Upper lobe of left lung (tissue), 6 donors: ENCODE measurements around the gene RAB11FIP2. TPM values are rescaled to one million over a fixed set of nuclear protein-coding genes. Genes with fewer than 3 reads are reported as not detected.

Source experiments
- ATAC-seq, 2 donors: fragments of 200-7000 bp; cut with Tn5 transposase; one replicate each; pipeline ENCODE4 v1.9.1; 2022; ENCODE audit warnings: mild to moderate bottlenecking in 2 of 2, moderate library complexity in 2 of 2; ENCODE audit not compliant: low FRiP score in 2 of 2
- DNase-seq, 2 donors: peaks; one replicate each; pipeline ENCODE4 v3.0.0-alpha.2; 2019 to 2020
- H3K27ac ChIP-seq, 4 donors: fragments of 200-600 bp; sonication (generic); one replicate each; pipeline ENCODE4 v1.5.1; 2016 to 2019
- H3K27me3 ChIP-seq, 4 donors: fragments of 200-600 bp; sonication (generic); one replicate each; pipeline ENCODE4 v1.5.1; 2017 to 2019
- H3K36me3 ChIP-seq, 4 donors: fragments of 200-600 bp; sonication (generic); one replicate each; pipeline ENCODE4 v1.5.1; 2016 to 2019
- H3K4me1 ChIP-seq, 4 donors: fragments of 200-600 bp; sonication (generic); one replicate each; pipeline ENCODE4 v1.5.1; 2018 to 2019
- H3K4me3 ChIP-seq, 4 donors: fragments of 200-600 bp; sonication (generic); one replicate each; pipeline ENCODE4 v1.5.1; 2017 to 2019; ENCODE audit warnings: mild to moderate bottlenecking in 2 of 4, moderate library complexity in 1 of 4
- H3K9me3 ChIP-seq, 4 donors: fragments of 200-600 bp; sonication (generic); one replicate each; pipeline ENCODE4 v1.5.1; 2018 to 2019
- EP300 ChIP-seq, 4 donors: sonication (generic); formaldehyde crosslinking; IDR thresholded peaks; one replicate each; pipeline ENCODE4 v1.5.1; 2017; ENCODE audit warnings: antibody characterized with exemption in 4 of 4, control low read depth in 2 of 4
- POLR2A ChIP-seq, 4 donors: fragments of 450-650 bp; IDR thresholded peaks; one replicate each; pipeline ENCODE4 v1.5.1; 2016 to 2017; ENCODE audit warnings: antibody characterized with exemption in 4 of 4, mild to moderate bottlenecking in 2 of 4
- POLR2AphosphoS5 ChIP-seq, 2 donors: sonication (generic); formaldehyde crosslinking; IDR thresholded peaks; one replicate each; pipeline ENCODE4 v1.5.1; 2017; ENCODE audit warnings: antibody characterized with exemption in 2 of 2
- WGBS, 2 donors: methylation state at CpG; one replicate each; pipeline ENCODE4 v1.1.5; 2017 to 2018; 5-methylcytosine and 5-hydroxymethylcytosine counted together
- total RNA-seq, 6 donors: library from RNA; depleted of rRNA in 4 of 6; stranded (reverse); fragments of >200 nt in 4 of 6; gene quantifications; one replicate each; pipeline versions ENCODE4 v1.1.0 to v1.2.1, GENCODE V29; 2016 to 2021
- TF ChIP-seq, protein P1 (sequence below), 6 experiments: fragments of 450-650 bp in 4 of 6; fragments of 200-600 bp in 2 of 6; sonication (generic) in 2 of 6; IDR thresholded peaks; one replicate each; pipeline ENCODE4 v1.5.1; 2016 to 2019; ENCODE audit warnings: antibody characterized with exemption in 6 of 6
- donor health status: DM: no; HTN: no; CAD: no; lungs with moderate emphysema.
- donor health status: DM: no; HTN: yes; CAD: no; lungs with severe emphysema.

Gene RAB11FIP2, protein sequence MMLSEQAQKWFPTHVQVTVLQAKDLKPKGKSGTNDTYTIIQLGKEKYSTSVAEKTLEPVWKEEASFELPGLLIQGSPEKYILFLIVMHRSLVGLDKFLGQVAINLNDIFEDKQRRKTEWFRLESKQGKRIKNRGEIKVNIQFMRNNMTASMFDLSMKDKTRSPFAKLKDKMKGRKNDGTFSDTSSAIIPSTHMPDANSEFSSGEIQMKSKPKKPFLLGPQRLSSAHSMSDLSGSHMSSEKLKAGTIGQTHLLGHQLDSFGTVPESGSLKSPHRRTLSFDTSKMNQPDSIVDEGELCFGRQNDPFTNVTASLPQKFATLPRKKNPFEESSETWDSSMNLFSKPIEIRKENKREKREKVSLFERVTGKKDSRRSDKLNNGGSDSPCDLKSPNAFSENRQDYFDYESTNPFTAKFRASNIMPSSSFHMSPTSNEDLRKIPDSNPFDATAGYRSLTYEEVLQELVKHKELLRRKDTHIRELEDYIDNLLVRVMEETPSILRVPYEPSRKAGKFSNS
- total RNA-seq, result 10 to 100 TPM; 12.9 to 66.4 (median 31.0) TPM

DNA sequence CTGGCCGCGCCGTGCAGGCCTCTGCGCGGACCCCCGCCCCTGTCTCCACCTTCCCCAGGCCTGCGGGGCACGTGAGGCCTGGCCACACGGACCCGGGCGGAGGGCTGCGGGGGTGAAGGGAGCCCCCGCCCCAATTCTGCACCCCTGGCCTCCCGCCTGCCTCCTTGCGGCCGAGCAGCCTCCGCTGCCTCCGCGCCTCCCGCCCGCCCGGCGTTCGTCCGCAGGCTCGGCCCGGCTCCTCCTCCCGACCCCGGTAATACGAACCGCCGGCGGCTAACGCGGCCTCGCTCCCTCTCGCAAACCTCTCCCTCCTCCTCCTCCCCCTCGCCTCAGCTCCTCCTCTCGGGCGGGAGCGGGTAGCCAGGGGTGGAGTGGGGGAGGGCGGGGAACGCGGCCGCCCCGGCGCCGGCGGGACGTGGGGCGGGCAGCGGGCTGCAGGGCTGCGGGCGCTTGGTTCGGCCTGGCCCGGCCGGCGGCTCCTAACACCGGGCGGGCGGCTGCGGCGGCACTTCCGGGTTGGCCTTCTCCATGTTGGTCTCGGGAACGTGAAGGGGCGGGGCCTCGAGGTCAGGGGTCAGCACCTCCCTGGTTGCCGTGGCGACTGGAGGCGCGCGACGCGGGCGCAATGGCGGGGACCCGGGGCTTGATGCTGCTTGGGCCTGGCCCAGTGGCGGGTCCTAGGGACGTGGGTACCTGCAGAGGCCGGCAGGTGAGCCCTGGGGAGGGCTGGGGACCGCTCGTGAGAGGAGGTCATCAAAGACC lies at the start of gene RAB11FIP2:
RAB11FIP2 (minus strand) TSS at position 547 of the 762 bp plus-strand sequence. CDS start 778 bp downstream, outside the sequence.
- TF ChIP-seq EP300 (IDR thresholded peaks at IDR 0.05) (no peak), POLR2AphosphoS5 (IDR thresholded peaks at IDR 0.05) (peak; percentile 47 to 75), POLR2A (IDR thresholded peaks at IDR 0.05) (peak in 3 of 4 donors; percentile 47 to 87 (median 51))
- TF ChIP-seq, protein P1, sequence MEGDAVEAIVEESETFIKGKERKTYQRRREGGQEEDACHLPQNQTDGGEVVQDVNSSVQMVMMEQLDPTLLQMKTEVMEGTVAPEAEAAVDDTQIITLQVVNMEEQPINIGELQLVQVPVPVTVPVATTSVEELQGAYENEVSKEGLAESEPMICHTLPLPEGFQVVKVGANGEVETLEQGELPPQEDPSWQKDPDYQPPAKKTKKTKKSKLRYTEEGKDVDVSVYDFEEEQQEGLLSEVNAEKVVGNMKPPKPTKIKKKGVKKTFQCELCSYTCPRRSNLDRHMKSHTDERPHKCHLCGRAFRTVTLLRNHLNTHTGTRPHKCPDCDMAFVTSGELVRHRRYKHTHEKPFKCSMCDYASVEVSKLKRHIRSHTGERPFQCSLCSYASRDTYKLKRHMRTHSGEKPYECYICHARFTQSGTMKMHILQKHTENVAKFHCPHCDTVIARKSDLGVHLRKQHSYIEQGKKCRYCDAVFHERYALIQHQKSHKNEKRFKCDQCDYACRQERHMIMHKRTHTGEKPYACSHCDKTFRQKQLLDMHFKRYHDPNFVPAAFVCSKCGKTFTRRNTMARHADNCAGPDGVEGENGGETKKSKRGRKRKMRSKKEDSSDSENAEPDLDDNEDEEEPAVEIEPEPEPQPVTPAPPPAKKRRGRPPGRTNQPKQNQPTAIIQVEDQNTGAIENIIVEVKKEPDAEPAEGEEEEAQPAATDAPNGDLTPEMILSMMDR (IDR thresholded peaks at IDR 0.05), result peak in 2 of 6 experiments; percentile 20 to 30
- peak within 1 kb of the TSS; percentile 88 to 93 (median 89) for H3K27ac ChIP-seq
- no peaks in the 10 kb centered on the region for H3K9me3 ChIP-seq
- DNase-seq, result peak; percentile 97 to 99
- no peaks in the 10 kb centered on the region for H3K36me3 ChIP-seq
- peak; percentile 97 for ATAC-seq
- no peaks in the 10 kb centered on the region for H3K27me3 ChIP-seq
- peaks cover 24 to 39% (median 34%) of the 10 kb centered on the region in 4 donors for H3K4me1 ChIP-seq
- peak within 1 kb of the TSS; percentile 63 to 96 (median 90) for H3K4me3 ChIP-seq
- WGBS, 2 donors, result 0% methylated on average over 40 of the region's 83 CpGs; no CpG with 5 or more reads in 1 of the 2 donors

DNA sequence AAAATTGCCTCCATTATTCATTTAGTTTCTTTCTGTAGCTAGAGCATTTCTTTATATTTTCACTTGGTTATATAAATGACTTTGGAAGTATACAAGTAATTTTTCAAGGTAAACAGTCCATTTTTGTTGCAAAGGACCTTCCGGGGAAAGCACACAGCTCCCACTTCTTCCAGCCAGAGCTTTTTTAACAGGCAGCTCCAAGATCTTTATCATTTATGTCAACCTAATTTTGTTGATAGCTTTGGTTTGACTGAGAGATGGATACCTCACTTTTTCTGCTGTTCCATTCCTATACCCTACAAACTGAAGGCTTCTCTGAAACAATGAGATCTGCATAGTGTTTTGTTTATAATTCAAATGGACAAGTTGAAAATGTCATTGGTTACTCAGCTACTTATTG lies 49.3 kb upstream of the RAB11FIP2 start:
- no peaks in the 10 kb centered on the region for H3K4me1 ChIP-seq
- TF ChIP-seq POLR2A (IDR thresholded peaks at IDR 0.05) (no peak), EP300 (IDR thresholded peaks at IDR 0.05) (no peak), POLR2AphosphoS5 (IDR thresholded peaks at IDR 0.05) (no peak)
- TF ChIP-seq, protein P1 (IDR thresholded peaks at IDR 0.05), result no peak
- ATAC-seq, result no peak
- no peak overlapping the region for H3K27ac ChIP-seq
- no peaks in the 10 kb centered on the region for H3K27me3 ChIP-seq
- H3K4me3 ChIP-seq, result no peak overlapping the region
- DNase-seq, result no peak
- 61 to 67% methylated on average over 1 of the region's 1 CpG for WGBS, 2 donors
- H3K9me3 ChIP-seq, result no peaks in the 10 kb centered on the region
- H3K36me3 ChIP-seq, result no peaks in the 10 kb centered on the region

- no peak for ATAC-seq
- 94 to 95% methylated on average over 1 of the region's 1 CpG for WGBS, 2 donors
- H3K4me3 ChIP-seq, result no peak overlapping the region
- no peaks in the 10 kb centered on the region for H3K9me3 ChIP-seq
- TF ChIP-seq POLR2AphosphoS5 (IDR thresholded peaks at IDR 0.05), result no peak
- TF ChIP-seq POLR2A (IDR thresholded peaks at IDR 0.05), result no peak
- TF ChIP-seq, protein P1 (IDR thresholded peaks at IDR 0.05), result no peak
- TF ChIP-seq EP300 (IDR thresholded peaks at IDR 0.05), result no peak
- H3K4me1 ChIP-seq, result no peaks in the 10 kb centered on the region
- H3K36me3 ChIP-seq, result no peaks in the 10 kb centered on the region
- no peaks in the 10 kb centered on the region for H3K27me3 ChIP-seq
- DNase-seq, result no peak
- H3K27ac ChIP-seq, result no peak overlapping the region
Measured at GRCh38 chr10:118092209-118092608, 45.5 kb upstream of the RAB11FIP2 start.

GRCh38 chr10:118080817-118081216 lies 34.1 kb upstream of the RAB11FIP2 start:
- H3K9me3 ChIP-seq, result no peaks in the 10 kb centered on the region
- no peak for ATAC-seq
- H3K4me3 ChIP-seq, result no peak overlapping the region
- WGBS, 2 donors, result 81 to 90% methylated on average over 4 of the region's 4 CpGs
- no peaks in the 10 kb centered on the region for H3K4me1 ChIP-seq
- H3K27me3 ChIP-seq, result no peaks in the 10 kb centered on the region
- no peak overlapping the region for H3K27ac ChIP-seq
- DNase-seq, result no peak
- H3K36me3 ChIP-seq, result no peaks in the 10 kb centered on the region
- TF ChIP-seq POLR2AphosphoS5 (IDR thresholded peaks at IDR 0.05) (no peak), EP300 (IDR thresholded peaks at IDR 0.05) (no peak), POLR2A (IDR thresholded peaks at IDR 0.05) (no peak)
- TF ChIP-seq, protein P1 (IDR thresholded peaks at IDR 0.05), result no peak
